Measurements from ENCODE around the gene PSMC3.
"Not testable (repeated sequence)": the region's sequence is repeated elsewhere in the genome, so short reads cannot be mapped to it uniquely, and the experiment has no call there.

The PSMC3 gene

GRCh38 chr11:47454258-47454671 is 28.0 kb upstream of the PSMC3 start:
- H3K27ac ChIP-seq (ENCODE audit: low read depth, low read length, severe bottlenecking); H3K36me3 ChIP-seq (ENCODE audit: control insufficient read depth, insufficient read depth, low read length); H3K9me3 ChIP-seq (ENCODE audit: control insufficient read depth, low read length); H3K4me1 ChIP-seq (ENCODE audit: control insufficient read depth, insufficient read depth, low read length, poor library complexity, severe bottlenecking); H3K4me3 ChIP-seq (ENCODE audit: extremely low read depth, insufficient read depth, low read length, poor library complexity, severe bottlenecking): not testable (repeated sequence)
- WGBS, 2 experiments (ENCODE audit: insufficient coverage in 2 of 2) = no CpG with 5 or more reads among the region's 8 CpGs

GRCh38 chr11:47453365-47453764 is 27.1 kb upstream of the PSMC3 start:
- Histone ChIP-seq H3K4me3 (ENCODE audit: extremely low read depth, insufficient read depth, low read length, poor library complexity, severe bottlenecking) (no peak overlapping the region), H3K4me1 (ENCODE audit: control insufficient read depth, insufficient read depth, low read length, poor library complexity, severe bottlenecking) (no peaks in the 10 kb centered on the region), H3K36me3 (ENCODE audit: control insufficient read depth, insufficient read depth, low read length) (no peaks in the 10 kb centered on the region), H3K9me3 (ENCODE audit: control insufficient read depth, low read length) (no peaks in the 10 kb centered on the region), H3K27ac (ENCODE audit: low read depth, low read length, severe bottlenecking) (no peak overlapping the region)
- WGBS, 2 experiments (ENCODE audit: insufficient coverage in 2 of 2) = 95 to 97% methylated on average over 7 to 8 of the region's 8 CpGs

- Histone ChIP-seq H3K9me3 (ENCODE audit: control insufficient read depth, low read length) (no peaks in the 10 kb centered on the region), H3K4me3 (ENCODE audit: extremely low read depth, insufficient read depth, low read length, poor library complexity, severe bottlenecking) (no peak overlapping the region), H3K4me1 (ENCODE audit: control insufficient read depth, insufficient read depth, low read length, poor library complexity, severe bottlenecking) (no peaks in the 10 kb centered on the region), H3K27ac (ENCODE audit: low read depth, low read length, severe bottlenecking) (no peak overlapping the region), H3K36me3 (ENCODE audit: control insufficient read depth, insufficient read depth, low read length) (no peaks in the 10 kb centered on the region)
- WGBS, 2 experiments (ENCODE audit: insufficient coverage in 2 of 2) = 93 to 100% methylated on average over 3 to 4 of the region's 4 CpGs
These were observed 25.8 kb upstream of the PSMC3 start for GRCh38 chr11:47451990-47452389.

- Histone ChIP-seq H3K36me3 (ENCODE audit: control insufficient read depth, insufficient read depth, low read length) (no peaks in the 10 kb centered on the region), H3K4me3 (ENCODE audit: extremely low read depth, insufficient read depth, low read length, poor library complexity, severe bottlenecking) (no peak overlapping the region), H3K9me3 (ENCODE audit: control insufficient read depth, low read length) (no peaks in the 10 kb centered on the region), H3K4me1 (ENCODE audit: control insufficient read depth, insufficient read depth, low read length, poor library complexity, severe bottlenecking) (no peaks in the 10 kb centered on the region), H3K27ac (ENCODE audit: low read depth, low read length, severe bottlenecking) (no peak overlapping the region)
- 100% methylated on average over 3 of the region's 4 CpGs; no CpG with 5 or more reads in 1 of the 2 experiments for WGBS, 2 experiments (ENCODE audit: insufficient coverage in 2 of 2)
These were observed 25.2 kb upstream of the PSMC3 start for GRCh38 chr11:47451436-47451835.

GRCh38 chr11:47449541-47449940 is 23.3 kb upstream of the PSMC3 start:
- no peak overlapping the region for H3K27ac ChIP-seq (ENCODE audit: low read depth, low read length, severe bottlenecking)

GRCh38 chr11:47448566-47449427 is 22.6 kb upstream of the PSMC3 start, which contains the start of gene RAPSN:
Gene RAPSN, minus strand, starts transcription at chr11:47449136. Its CDS starts 172 bp downstream, at chr11:47448964.
- Histone ChIP-seq H3K4me1 (ENCODE audit: control insufficient read depth, insufficient read depth, low read length, poor library complexity, severe bottlenecking) (no peaks in the 10 kb centered on the region), H3K36me3 (ENCODE audit: control insufficient read depth, insufficient read depth, low read length) (no peaks in the 10 kb centered on the region), H3K9me3 (ENCODE audit: control insufficient read depth, low read length) (no peaks in the 10 kb centered on the region), H3K4me3 (ENCODE audit: extremely low read depth, insufficient read depth, low read length, poor library complexity, severe bottlenecking) (no peak within 1 kb of the TSS), H3K27ac (ENCODE audit: low read depth, low read length, severe bottlenecking) (no peak within 1 kb of the TSS)
- WGBS, 2 experiments (ENCODE audit: insufficient coverage in 2 of 2) = 91 to 94% methylated on average over 24 to 32 of the region's 32 CpGs

More at GRCh38 chr11:47449541-47449940, 23.3 kb upstream of the PSMC3 start:
- Histone ChIP-seq H3K9me3 (ENCODE audit: control insufficient read depth, low read length) (no peaks in the 10 kb centered on the region), H3K4me3 (ENCODE audit: extremely low read depth, insufficient read depth, low read length, poor library complexity, severe bottlenecking) (no peak overlapping the region), H3K4me1 (ENCODE audit: control insufficient read depth, insufficient read depth, low read length, poor library complexity, severe bottlenecking) (no peaks in the 10 kb centered on the region), H3K36me3 (ENCODE audit: control insufficient read depth, insufficient read depth, low read length) (no peaks in the 10 kb centered on the region)
- 92 to 93% methylated on average over 6 to 7 of the region's 8 CpGs for WGBS, 2 experiments (ENCODE audit: insufficient coverage in 2 of 2)

- Histone ChIP-seq H3K9me3 (ENCODE audit: control insufficient read depth, low read length) (no peaks in the 10 kb centered on the region), H3K4me1 (ENCODE audit: control insufficient read depth, insufficient read depth, low read length, poor library complexity, severe bottlenecking) (no peaks in the 10 kb centered on the region), H3K27ac (ENCODE audit: low read depth, low read length, severe bottlenecking) (no peak overlapping the region), H3K4me3 (ENCODE audit: extremely low read depth, insufficient read depth, low read length, poor library complexity, severe bottlenecking) (no peak overlapping the region), H3K36me3 (ENCODE audit: control insufficient read depth, insufficient read depth, low read length) (no peaks in the 10 kb centered on the region)
- WGBS, 2 experiments (ENCODE audit: insufficient coverage in 2 of 2) = 97% methylated on average over 12 of the region's 12 CpGs
These were observed 21.7 kb upstream of the PSMC3 start for GRCh38 chr11:47447906-47448305.

- Histone ChIP-seq H3K27ac (ENCODE audit: low read depth, low read length, severe bottlenecking) (no peak overlapping the region), H3K9me3 (ENCODE audit: control insufficient read depth, low read length) (no peaks in the 10 kb centered on the region), H3K4me1 (ENCODE audit: control insufficient read depth, insufficient read depth, low read length, poor library complexity, severe bottlenecking) (no peaks in the 10 kb centered on the region), H3K4me3 (ENCODE audit: extremely low read depth, insufficient read depth, low read length, poor library complexity, severe bottlenecking) (no peak overlapping the region), H3K36me3 (ENCODE audit: control insufficient read depth, insufficient read depth, low read length) (no peaks in the 10 kb centered on the region)
- 93 to 98% methylated on average over 9 of the region's 9 CpGs for WGBS, 2 experiments (ENCODE audit: insufficient coverage in 2 of 2)
These were observed 20.6 kb upstream of the PSMC3 start for GRCh38 chr11:47446833-47447232.

GRCh38 chr11:47445840-47446239 is 19.6 kb upstream of the PSMC3 start:
- Histone ChIP-seq H3K4me1 (ENCODE audit: control insufficient read depth, insufficient read depth, low read length, poor library complexity, severe bottlenecking) (no peaks in the 10 kb centered on the region), H3K9me3 (ENCODE audit: control insufficient read depth, low read length) (no peaks in the 10 kb centered on the region), H3K36me3 (ENCODE audit: control insufficient read depth, insufficient read depth, low read length) (no peaks in the 10 kb centered on the region), H3K4me3 (ENCODE audit: extremely low read depth, insufficient read depth, low read length, poor library complexity, severe bottlenecking) (no peak overlapping the region), H3K27ac (ENCODE audit: low read depth, low read length, severe bottlenecking) (no peak overlapping the region)
- WGBS, 2 experiments (ENCODE audit: insufficient coverage in 2 of 2) = 97% methylated on average over 4 of the region's 4 CpGs

GRCh38 chr11:47443817-47444216 is 17.6 kb upstream of the PSMC3 start:
- H3K36me3 ChIP-seq (ENCODE audit: control insufficient read depth, insufficient read depth, low read length) = no peaks in the 10 kb centered on the region
- H3K27ac ChIP-seq (ENCODE audit: low read depth, low read length, severe bottlenecking) = no peak overlapping the region
- no peaks in the 10 kb centered on the region for H3K4me1 ChIP-seq (ENCODE audit: control insufficient read depth, insufficient read depth, low read length, poor library complexity, severe bottlenecking)
- 88 to 100% methylated on average over 1 to 2 of the region's 3 CpGs for WGBS, 2 experiments (ENCODE audit: insufficient coverage in 2 of 2)
- no peak overlapping the region for H3K4me3 ChIP-seq (ENCODE audit: extremely low read depth, insufficient read depth, low read length, poor library complexity, severe bottlenecking)
- no peaks in the 10 kb centered on the region for H3K9me3 ChIP-seq (ENCODE audit: control insufficient read depth, low read length)

- Histone ChIP-seq H3K27ac (ENCODE audit: low read depth, low read length, severe bottlenecking) (no peak overlapping the region), H3K36me3 (ENCODE audit: control insufficient read depth, insufficient read depth, low read length) (no peaks in the 10 kb centered on the region), H3K4me1 (ENCODE audit: control insufficient read depth, insufficient read depth, low read length, poor library complexity, severe bottlenecking) (no peaks in the 10 kb centered on the region), H3K9me3 (ENCODE audit: control insufficient read depth, low read length) (no peaks in the 10 kb centered on the region), H3K4me3 (ENCODE audit: extremely low read depth, insufficient read depth, low read length, poor library complexity, severe bottlenecking) (no peak overlapping the region)
- WGBS, 2 experiments (ENCODE audit: insufficient coverage in 2 of 2) = 88 to 90% methylated on average over 9 to 11 of the region's 12 CpGs
These were observed 16.9 kb upstream of the PSMC3 start for GRCh38 chr11:47443028-47443700.

Data from mesodermal cell (in vitro differentiated cells).